HG03064 (cell line): Measurements from ENCODE around the gene NELFB.
"Not testable (repeated sequence)": the region's sequence is repeated elsewhere in the genome, so short reads cannot be mapped to it uniquely, and the experiment has no call there.

Experiments
- ATAC-seq: cut with Tn5 transposase; IDR thresholded peaks from one replicate; pipeline ENCODE4 v1.9.1; 2021; ENCODE audit warnings: low read depth; ENCODE audit not compliant: unreplicated experiment

The NELFB gene

GRCh38 chr9:137234055-137234697, 21.0 kb upstream of the NELFB start:
- ATAC-seq = no peak

DNA sequence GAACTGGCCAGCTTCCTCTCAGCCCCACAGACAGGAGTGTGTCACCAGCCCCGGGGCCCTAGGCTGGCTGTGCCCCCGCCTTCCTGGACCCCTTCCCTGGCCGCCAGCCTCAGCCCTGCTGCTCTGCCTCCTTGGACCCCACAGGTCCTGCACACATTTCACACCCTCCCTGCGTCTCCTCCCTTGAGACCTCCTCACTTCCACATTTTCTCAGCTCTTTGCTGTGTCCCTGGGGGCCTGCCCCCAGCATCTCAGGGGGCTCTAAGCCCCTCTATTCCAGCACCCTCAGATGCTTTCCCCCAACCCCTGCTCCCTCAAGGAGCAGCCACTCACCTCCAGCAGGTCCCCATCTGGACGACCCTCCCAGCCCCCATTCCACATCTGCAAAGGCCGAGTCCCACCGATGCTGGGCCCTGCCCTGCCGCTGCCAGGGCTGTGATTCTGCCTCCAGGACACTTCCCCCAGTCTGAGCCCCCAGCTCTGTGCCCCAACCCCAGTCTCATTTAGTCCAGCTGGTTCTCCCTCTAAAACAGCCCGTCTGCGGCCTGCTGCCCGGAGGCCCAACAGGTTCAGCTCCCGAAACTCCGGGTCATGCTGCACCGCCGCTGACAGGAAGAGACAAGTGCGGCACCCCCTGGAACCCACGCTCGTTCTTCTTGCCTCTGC, 20.2 kb upstream of the NELFB start:
- ATAC-seq = no peak

DNA sequence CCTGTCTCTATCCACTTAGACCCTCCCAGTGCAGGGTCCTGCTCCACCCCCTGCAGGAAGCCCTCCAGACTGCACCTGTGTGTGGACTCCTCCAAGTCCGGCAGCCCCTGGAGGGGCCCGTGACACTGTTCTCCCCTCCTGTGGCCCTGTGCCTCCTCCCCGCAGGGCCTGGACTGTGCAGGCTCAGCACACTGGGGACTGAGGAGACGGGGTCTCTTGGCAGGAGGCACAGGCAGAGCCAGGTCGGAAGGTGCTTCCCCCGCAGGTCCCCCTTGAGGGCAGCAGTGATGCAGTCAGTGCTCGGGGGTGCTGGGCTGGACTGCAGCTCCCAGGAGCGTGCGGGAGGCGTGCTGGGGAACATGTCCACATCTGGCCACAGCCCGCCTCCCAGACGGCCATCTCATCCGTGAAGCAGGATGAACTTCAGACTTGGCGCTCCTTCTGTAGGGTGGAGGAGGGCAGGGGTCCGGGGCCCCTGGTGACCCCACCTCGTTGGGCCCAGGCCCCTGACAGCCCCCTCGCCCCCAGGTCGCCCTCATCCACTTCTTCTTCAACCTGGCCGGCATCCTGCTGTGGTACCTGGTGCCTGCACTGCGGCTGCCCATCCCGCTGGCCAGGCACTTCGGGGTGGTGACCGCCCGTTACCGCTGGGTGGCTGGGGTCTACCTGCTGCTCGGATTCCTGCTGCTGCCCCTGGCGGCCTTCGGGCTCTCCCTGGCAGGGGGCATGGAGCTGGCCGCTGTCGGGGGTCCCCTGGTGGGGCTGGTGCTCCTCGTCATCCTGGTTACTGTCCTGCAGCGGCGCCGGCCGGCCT, 19.5 kb upstream of the NELFB start:
- no peak for ATAC-seq

GRCh38 chr9:137236238-137236935, 18.7 kb upstream of the NELFB start:
- no peak for ATAC-seq

DNA sequence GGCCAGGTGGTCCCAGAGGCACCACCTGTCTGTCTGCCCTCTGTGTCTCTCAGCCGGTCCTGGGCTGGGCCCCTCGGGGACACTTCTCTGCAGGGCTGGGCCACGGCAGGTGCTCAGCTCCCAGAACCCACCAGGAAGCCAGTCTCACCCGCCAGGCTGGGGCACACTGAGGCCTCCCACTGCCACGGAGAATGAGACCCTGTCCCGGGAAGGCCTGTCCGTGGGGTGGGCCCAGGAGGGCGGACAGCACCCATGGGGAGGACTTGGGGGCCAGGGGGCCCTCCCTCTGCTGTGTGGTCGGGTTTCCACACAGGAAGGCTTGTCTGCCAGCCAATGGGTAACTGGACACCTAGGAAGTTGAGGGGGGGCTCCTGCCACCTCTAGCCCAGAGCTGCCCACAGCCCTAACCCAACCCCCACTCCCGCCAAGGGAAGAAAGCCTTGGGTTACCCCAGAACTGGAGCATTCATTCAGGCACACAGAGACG, 18.1 kb upstream of the NELFB start:
- no peak for ATAC-seq

DNA sequence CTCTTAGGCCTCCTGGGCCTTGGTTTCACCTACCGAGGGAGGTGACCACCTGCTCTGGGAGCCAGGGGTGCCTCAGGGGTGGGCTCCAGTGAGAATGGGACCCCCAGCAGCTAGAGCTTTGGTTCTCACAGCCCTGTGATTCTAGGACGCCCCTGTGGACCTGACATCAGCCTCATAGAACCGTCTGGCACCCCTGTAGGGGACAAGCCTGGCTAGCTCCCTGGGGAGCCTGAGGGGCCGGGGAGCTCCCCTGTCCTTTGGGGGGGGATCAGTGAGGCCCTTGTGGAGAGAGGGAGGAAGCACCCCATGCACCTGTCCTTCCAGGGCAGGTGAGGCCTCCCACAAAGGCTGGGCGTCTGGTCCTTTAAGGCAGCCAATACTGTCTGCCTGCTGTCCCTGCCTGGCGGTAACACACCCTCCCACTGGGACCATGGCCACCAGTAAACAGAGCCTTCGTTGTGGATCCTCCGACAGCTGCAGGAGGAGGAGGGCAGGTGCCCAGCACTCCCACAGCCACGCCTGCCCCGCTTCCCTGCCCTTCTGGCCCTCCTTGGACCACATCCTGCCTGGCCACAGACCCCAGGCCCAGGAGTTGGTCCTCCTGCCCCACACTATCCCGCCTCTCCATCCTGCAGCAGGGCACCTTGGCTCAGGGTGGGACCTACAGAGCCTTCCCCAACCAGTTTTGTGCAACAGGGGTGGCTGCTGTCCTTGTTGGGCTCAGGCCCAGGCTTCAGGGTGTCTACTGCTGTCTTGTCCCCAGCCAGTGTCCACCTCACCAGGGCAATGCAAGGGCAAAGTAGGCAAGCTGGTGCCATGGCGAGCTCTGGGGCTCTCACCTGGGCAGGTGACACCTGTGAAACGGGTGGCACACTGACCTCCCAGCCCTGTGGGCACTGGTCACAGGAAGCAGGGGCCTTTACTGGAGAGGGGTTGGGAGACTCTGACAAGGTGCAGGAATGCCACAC, 17.1 kb upstream of the NELFB start:
- ATAC-seq = no peak

DNA sequence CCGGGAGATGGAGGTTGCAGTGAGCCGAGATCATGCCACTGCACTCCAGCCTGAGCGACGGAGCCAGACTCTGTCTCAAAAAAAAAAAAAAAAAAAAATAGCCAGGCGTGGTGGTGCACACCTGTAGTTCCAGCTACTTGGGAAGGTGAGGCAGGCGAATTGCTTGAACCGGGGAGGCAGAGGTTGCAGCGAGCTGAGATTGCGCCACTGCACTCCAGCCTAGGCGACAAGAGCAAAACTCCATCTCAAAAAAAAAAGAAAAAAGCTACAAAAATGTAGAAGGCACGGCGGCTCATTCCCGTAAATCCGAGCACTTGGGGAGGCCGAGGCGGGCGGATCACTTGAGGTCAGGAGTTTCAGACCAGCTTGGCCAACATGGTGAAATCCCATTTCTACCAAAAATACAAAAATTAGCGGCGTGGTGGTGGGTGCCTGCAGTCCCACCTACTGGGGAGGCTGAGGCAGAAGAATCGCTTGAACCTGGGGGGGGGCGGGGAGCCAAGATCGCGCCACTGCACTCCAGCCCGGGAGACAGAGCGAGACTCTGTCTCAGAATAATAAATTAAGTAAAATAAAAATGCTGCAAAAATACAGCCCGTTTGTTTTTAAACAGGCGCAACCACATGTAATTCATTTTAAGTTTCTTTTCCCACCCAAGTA, 15.5 kb upstream of the NELFB start:
- not testable (repeated sequence) for ATAC-seq

DNA sequence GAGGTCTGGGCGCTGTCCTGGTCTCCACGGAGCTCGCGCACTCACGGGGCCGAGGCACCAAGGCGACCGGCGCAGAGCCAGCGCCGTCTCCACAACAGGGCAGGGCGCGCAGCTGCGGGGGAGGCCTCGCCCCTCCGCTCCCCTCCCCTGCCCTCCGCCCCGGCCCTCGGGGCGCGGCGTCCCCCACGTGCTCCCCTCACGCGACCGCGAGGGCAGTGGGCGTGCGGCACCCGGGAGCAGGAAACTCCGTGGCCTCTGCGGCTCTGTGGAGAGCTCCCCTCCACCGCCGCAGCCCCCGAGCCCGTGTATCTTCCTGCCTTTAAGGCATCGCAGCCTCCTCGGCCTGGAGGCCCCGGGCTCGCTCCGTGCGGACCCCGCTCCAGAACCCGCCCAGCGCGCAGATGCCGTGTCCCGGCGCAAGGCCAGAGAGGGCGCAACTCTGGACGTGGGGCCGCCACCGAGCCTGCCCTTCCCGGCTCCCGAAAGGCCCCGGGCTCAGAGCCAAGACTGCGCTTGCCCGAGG, 14.7 kb upstream of the NELFB start:
- peak; percentile 13 for ATAC-seq

DNA sequence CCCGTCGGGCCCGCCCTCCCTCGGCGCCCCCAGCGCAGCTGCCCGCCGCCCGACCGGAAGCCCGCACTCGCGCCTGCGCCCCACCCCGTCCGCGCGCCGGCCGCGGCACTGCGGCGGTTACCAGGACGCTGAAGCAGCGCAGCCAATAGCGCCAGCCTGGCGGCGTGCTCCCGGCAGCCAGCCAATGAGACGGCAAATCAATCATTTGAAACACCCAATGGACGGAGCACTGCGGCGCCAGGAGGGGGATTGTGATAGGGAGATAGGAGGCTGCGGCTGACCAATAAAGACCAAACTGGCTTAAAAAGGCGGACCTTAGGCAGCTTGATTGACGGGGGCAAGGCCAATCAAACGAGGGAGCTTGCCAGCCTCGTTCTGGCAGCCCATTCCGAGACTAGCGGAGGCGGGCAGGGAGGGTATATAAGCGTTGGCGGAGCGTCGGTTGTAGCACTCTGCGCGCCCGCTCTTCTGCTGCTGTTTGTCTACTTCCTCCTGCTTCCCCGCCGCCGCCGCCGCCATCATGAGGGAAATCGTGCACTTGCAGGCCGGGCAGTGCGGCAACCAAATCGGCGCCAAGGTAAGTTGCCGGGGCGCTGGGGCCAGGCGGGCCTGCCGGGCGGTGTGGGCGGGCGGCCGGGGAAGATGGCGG, 14.2 kb upstream of the NELFB start, which contains the start of gene TUBB4B:
TUBB4B (plus strand) TSS at position 447 of the 649 bp plus-strand sequence; CDS start at position 521, 74 bp downstream.
- peak; percentile 67 for ATAC-seq

DNA sequence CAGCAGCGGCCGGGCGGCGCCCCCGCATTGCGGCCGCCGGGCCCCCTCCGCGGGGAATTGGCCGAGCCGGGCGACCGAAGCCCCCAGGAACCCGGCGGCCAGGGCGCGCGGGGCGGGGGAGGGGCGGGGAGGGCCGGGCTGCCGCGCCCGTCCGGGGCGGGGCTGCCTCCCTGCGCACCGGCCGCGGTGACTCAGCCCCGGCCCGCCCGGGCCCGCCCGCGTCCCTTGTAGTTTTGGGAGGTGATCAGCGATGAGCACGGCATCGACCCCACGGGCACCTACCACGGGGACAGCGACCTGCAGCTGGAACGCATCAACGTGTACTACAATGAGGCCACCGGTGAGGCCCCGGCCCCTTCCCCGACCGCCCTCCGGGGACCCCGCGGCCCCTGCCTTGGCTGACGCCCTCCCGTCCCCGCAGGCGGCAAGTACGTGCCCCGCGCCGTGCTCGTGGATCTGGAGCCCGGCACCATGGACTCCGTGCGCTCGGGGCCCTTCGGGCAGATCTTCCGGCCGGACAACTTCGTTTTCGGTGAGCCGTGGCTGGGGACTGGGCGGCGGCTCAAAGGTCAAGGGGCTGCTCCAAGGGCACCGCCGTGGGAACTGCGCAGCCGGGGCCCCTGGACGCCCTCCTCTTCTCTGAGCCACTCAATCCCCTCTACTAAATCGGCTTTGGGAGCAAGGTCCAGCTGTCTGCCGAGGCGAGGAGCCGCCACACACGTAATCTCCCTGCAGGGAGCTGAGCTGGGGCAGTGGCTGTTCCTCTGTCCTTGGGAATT, 13.4 kb upstream of the NELFB start:
- ATAC-seq = peak; percentile 4

DNA sequence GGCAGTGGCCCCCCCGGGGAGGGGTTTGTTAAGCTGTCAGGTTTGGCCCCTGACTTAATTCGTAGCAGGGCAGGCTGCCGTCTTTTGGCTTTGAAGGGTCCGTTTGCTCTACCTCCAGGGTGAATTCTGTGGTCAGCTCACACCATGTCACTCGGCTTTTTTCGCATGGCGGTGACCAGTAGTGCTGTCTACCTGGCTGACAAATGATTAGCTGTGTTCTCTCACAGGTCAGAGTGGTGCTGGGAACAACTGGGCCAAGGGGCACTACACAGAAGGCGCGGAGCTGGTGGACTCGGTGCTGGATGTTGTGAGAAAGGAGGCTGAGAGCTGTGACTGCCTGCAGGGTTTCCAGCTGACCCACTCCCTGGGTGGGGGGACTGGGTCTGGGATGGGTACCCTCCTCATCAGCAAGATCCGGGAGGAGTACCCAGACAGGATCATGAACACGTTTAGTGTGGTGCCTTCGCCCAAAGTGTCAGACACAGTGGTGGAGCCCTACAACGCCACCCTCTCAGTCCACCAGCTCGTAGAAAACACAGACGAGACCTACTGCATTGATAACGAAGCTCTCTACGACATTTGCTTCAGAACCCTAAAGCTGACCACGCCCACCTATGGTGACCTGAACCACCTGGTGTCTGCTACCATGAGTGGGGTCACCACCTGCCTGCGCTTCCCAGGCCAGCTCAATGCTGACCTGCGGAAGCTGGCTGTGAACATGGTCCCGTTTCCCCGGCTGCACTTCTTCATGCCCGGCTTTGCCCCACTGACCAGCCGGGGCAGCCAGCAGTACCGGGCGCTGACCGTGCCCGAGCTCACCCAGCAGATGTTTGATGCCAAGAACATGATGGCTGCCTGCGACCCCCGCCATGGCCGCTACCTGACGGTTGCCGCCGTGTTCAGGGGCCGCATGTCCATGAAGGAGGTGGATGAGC, 12.6 kb upstream of the NELFB start:
- no peak for ATAC-seq

DNA sequence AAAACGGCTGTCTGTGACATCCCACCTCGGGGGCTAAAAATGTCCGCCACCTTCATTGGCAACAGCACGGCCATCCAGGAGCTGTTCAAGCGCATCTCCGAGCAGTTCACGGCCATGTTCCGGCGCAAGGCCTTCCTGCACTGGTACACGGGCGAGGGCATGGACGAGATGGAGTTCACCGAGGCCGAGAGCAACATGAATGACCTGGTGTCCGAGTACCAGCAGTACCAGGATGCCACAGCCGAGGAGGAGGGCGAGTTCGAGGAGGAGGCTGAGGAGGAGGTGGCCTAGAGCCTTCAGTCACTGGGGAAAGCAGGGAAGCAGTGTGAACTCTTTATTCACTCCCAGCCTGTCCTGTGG, 11.9 kb upstream of the NELFB start:
- ATAC-seq = not testable (repeated sequence)

- ATAC-seq = no peak
These were observed 11.3 kb upstream of the NELFB start for GRCh38 chr9:137243626-137244485.

GRCh38 chr9:137244486-137245449, 10.4 kb upstream of the NELFB start:
- no peak for ATAC-seq
